Epidermal melanocyte (primary cell): ENCODE measurements around the gene RAPGEF4.
"Not testable (repeated sequence)": the region's sequence is repeated elsewhere in the genome, so short reads cannot be mapped to it uniquely, and the experiment has no call there.

ENCODE experiments used
- DNase-seq: peaks from one replicate; pipeline ENCODE4 v3.0.0; 2011; ENCODE audit warnings: low spot score; ENCODE audit not compliant: insufficient read length

RAPGEF4 gene

DNA sequence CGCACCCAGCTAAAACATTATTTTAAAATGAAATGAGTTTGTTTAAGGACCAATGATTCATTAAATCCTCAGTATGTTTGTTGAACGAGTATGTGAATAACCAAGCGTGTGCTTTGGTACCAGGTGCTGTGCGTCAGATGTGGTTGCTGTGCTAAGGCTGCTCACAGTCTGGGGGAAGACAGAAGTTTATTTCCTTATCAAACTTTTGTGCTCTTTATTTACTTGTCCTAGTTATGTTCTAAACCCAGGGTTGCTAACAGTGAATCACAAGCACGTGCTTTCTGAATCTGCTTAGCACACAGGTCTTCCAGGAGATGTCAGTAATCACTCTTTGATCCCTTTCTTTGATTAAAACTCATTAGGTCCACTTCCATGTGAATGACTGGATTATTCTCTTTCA lies 37.0 kb downstream of the RAPGEF4 start:
- DNase-seq: no peak

GRCh38 chr2:172774302-172774701 lies 38.7 kb downstream of the RAPGEF4 start:
- no peak for DNase-seq

DNA sequence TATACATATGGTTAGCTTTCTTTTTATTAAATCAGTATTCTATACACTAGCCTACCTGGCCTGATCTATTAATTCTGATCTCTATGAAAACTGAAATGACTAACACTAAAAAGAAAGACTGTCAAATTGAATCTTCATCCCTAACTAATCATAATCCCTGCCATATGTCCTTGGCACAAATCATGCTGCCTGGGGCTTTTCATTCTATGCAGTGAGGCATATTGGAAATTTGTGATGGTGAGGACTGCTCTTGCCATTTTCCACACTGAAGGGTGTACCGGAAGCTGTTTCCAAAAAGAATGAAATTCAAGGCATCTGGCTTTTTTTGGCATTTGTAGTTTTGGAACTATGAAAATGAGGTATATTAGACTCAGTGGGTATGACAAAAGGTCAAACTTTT lies 39.7 kb downstream of the RAPGEF4 start:
- DNase-seq: no peak

- no peak for DNase-seq
Observed at GRCh38 chr2:172777431-172777830, 41.8 kb downstream of the RAPGEF4 start.

DNA sequence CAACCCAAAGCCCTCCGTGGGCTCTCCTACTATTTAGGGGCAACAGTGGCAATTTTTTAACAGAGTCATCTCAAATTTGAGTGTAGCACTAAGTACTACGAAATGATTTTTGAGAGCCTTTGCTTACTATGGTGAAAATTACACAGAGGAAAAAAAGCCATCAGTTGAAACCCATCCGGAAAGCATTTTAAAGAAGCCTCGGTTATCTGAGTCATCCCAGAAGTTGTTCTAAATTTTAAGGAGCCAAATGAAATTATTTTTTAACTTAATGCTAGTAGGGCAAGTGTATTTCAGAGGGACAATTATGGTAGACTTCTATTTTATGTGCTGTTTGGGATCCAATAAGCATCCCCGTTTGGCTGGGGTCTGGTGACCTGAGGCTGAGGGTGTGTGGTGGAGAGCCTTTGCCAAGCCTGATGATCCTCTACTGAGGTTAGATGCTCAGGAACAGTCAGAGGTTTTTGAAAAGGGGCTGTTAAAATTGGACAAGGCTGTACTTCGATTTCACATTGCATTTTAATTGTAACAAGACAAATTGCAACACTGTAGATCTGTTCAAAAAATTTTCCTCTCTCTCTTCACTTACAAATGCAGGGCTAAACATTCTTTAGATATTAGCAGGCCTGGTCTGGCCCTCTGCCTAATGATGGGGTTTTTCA lies 47.0 kb downstream of the RAPGEF4 start:
- DNase-seq: no peak

DNA sequence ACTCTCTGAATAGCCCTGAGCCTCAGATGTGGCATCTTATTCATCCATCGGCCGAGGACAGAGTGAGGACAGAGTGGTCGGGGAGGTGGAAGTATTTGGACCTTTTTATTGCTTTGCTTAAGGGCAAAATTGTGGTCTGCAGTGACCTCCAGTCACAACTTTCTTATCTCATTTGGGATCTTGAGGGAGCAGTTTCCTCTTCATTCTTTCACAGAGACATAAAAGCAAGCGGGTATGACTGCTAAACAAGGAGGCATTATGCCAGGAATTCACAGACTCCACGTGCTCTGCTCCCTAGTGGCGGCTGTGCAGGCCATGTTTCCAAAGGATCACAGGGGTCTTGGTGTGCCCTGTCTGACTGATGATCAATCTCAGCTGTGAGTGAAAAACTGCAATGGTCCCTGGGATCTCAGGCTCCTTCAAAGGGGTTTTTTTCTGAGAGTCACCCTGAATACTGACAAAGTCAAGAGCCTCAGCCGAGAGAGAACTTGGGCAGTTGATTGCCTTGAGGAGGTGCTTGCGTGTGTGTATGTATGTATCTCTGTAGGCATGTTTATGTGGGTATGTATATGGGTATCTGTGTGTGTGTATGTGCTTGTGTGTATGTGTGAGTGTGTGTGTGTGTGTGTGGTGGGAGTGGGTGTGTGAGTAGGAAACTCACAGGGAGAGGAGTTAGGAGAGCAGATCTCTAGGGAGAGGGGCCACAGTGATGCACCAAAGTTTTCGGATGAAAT lies 47.7 kb downstream of the RAPGEF4 start:
- peak; percentile 56 for DNase-seq

GRCh38 chr2:172788871-172789270 lies 53.2 kb downstream of the RAPGEF4 start:
- no peak for DNase-seq

DNA sequence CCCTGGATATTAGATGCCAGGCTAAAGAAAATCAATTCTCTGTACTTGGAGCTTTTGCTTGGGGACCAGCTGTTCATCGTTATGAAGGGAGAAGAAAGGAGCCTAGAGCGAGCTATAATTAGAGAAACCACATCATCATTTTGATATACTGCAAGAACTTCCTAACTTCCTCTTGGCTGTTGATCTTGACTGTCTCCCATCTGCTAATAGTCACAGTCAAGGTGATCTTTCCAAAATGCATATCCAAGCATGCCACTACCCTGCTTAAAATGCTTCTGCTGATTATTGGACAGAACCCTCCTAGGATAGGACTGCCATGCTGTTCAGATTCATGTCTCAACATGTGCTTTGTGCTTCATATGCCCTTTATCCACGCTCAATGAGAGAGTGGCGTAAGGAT lies 54.8 kb downstream of the RAPGEF4 start:
- peak; percentile 21 for DNase-seq

GRCh38 chr2:172791953-172792352 lies 56.3 kb downstream of the RAPGEF4 start:
- DNase-seq: no peak

- DNase-seq: no peak
Observed at GRCh38 chr2:172792711-172793110, 57.1 kb downstream of the RAPGEF4 start.

DNA sequence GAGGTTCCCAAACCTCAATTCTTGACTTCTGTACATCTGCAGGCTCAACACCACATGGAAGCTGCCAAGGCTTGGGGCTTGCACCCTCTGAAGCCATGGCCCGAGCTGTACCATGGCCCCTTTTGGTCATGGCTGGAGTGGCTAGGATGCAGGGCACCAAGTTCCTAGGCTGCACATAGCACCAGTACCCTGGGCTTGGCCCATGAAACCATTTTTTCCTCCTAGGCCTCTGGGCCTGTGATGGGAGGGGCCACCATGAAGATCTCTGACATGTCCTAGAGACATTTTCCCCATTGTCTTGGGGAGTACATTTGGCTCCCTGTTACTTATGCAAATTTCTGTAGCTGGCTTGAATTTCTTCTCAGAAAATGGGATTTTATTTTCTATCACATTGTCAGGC lies 67.7 kb downstream of the RAPGEF4 start:
- DNase-seq: not testable (repeated sequence)

GRCh38 chr2:172804423-172804822 lies 68.8 kb downstream of the RAPGEF4 start:
- no peak for DNase-seq

DNA sequence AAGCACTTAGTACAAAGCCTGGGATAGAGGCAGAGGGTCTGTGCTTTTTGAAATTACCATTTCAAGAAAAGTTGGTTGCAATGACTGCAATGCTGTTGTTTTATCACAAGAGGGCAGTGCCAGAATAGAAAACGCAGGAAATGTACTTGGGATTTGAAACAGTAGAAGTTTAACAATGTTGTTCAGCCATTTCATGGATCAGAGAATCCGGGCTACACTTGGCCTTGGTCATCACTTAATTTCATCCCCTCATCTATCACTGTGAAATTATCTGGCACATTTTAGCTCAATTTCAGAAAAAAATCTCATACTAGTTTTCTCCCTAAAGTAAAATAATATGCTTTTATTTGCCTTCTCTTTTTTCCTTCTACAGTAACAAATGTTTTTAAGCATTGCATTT lies 70.8 kb downstream of the RAPGEF4 start:
- peak; percentile 45 for DNase-seq

DNA sequence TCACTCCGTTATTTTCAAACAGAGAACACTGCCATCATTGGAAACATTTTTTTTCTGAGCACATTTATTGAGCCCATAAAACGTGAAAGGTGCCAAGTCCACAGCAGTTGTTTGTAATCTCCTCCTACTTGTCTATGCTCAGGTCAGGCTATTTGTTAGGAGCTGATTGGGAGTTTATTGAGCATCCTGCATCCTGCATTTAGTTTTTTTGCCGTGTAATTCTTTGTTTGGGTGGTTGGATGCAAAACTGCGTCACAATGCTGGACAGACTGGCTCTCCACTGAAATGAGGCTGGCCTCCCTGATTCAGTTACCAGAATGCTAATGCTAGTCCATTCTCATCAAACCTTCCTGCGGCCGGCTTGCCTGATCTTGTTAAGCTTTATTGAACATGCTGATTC lies 71.4 kb downstream of the RAPGEF4 start:
- DNase-seq: no peak

DNA sequence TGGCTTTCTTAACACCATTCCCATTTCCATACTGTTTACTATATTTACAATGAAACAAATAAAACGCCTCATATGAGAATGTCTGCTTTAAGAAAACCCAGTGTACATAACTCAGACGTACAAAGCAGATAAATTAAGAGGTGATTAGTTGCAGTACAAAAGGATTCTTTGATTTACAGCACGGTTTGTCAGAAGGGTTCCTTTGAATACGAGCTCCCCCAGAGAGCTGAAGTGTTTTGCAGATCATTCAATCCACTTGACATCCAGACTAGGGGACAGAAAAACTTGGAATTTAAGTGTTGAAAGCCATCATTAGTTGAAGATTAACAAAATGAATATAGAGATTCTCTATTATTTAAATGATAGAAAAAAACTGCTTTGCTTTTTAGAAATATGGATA lies 72.5 kb downstream of the RAPGEF4 start:
- DNase-seq: no peak

- DNase-seq: no peak
Observed at GRCh38 chr2:172811027-172811426, 75.4 kb downstream of the RAPGEF4 start.

DNA sequence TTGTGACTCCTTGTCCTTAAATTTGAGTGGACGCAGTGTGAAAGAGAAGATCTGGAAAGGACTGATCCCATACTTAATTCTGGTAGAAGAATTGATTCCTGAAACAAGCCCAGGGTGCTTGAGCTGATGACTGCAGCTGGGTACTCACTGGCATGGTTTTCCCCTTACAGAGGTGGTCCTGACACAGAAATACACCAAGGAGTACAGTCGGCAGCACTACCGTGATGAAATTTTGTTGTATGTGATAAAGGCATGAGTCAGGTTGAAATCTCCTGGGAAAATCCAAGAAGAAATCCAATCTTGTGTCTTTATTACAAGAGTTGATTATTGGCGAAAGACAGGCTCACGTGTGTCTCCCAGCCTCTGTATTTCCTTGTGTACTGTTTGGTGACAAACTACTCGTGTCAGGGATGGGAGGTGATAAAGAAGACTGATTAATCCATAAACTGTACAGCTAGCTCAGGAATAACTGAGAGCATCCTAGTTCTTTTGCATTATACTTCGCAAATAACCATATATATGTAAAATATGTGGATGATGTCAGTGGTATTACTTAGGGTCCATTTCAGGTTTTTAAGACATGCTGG lies 76.6 kb downstream of the RAPGEF4 start:
- no peak for DNase-seq

- peak; percentile 25 for DNase-seq
Observed at GRCh38 chr2:172813314-172813888, 77.8 kb downstream of the RAPGEF4 start.

- no peak for DNase-seq
Observed at GRCh38 chr2:172817411-172817810, 81.8 kb downstream of the RAPGEF4 start.

DNA sequence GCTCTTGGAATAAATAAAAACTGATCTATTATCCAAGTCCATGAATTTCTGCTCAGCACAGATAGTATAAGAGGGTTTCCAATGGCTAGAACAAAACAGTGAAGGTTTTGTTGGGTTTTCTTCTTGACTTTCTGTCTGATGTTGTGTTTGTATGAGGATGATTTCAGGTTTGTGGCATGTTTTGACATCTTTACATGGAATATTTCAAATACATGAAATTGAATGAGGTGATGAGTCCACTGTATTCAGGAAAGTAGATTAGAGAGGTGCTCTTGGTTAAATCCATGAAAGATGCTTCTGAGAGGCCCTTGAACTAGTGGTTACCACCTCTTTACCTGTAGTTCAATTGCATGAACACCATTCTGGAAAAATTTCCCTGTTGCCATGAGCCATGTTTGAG lies 84.3 kb downstream of the RAPGEF4 start:
- no peak for DNase-seq

DNA sequence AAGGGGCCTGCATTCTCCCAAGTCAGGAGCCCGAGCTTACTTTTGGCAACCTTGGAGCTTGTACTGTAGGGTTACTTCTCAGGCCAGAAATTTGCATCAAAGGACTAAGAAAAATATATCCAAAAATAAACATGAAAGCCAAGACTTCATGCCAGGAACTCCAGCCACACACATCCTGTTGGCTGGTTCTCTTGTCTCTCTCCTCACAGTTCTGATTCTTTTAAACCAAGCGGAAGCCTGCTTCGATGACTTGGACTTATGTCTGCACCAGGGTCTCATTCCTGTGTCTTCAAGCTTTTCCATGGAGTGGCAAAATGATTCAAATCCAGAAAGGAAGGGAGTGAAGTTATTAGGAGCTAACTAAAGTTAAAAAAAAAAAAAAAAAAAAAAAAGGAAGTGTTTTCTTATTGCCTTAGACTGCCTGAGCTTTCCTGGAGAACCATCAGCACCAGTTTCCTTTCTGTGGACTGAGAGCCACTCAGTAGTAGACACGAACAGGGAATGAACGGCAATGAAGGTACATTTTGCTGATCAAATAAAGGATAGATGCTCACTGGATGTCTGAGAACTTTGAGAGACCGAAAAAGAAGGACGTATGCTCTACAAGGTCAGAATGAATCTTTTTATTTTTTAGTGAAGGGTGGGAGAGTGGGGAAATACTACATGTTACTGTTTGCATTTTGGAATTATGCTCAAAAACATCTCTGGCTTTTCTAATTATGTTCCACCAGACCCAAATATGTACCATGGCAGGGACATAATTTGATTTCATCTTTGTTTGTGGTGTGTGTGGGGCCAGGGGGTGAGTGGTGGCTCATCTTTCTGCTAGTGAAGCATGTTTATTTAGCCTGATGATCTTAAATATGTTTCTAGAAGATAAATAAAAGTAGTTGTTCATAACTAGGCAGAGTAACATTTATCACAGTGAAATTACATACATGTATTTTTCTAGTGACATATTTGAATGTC lies 86.0 kb downstream of the RAPGEF4 start:
- DNase-seq: no peak
